HG02588 (cell line): ENCODE measurements around the gene PGBD1.
"Not testable (repeated sequence)": the region's sequence is repeated elsewhere in the genome, so short reads cannot be mapped to it uniquely, and the experiment has no call there.

ENCODE experiments used
- ATAC-seq: cut with Tn5 transposase; IDR thresholded peaks from one replicate; pipeline ENCODE4 v1.9.1; 2021; ENCODE audit warnings: mild to moderate bottlenecking, moderate library complexity; ENCODE audit not compliant: unreplicated experiment

Gene PGBD1

DNA sequence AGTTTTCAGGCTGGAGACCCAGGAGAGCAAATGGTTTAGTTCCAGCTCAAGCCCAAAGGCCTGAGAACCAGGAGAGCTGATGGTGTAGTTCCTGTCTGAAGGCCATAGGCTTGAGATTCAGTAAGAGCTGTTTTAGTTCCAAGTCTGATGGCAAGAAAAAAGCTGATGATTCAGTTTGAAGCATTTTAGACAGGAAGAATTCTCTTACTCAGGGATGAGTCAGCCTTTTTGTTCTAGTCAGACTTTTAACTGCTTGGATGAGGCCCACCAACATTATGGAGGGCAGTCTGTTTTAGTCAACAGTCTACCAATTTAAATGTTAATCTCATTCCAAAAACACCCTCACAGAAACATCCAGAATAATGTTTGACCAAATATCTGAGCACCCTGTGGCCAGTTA is 11.9 kb upstream of the PGBD1 start:
- no peak for ATAC-seq

DNA sequence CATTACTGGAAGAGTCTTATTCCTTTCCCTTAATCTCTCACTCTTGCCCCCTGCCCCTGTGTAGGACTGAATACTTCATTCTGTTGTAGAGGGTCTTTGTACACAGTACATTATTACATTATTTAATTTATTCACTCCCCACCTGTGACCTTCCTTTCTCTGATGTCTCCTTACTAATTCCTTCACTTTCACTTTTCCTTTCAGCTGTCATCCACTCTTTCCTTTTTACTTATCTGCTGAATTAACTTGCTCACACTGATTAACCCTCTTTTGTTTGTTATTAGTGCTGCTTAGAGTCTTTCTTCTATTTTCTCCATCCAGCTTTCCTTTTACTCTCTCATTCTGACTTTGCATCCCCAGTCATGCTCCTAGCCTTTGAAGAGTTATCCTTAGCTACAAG is 6.5 kb upstream of the PGBD1 start:
- ATAC-seq: no peak

DNA sequence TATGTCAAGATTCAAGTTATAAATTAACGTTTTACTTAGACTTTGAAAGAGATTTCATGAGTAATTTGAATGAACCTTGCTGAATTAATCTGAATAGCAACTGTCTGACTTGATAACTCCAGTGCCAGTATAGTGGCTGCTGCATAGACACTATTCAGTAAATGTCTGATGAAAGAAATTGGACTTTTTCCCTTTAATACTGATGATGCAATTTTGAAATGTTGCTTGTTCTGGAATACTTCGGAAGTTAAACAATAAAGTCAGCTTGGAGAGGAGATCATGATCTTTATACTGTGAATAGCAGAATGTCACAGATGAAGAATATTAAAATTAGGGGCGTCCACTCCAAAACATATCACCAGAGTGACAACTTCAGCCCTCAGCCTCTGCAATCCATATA is 3.6 kb upstream of the PGBD1 start:
- no peak for ATAC-seq

DNA sequence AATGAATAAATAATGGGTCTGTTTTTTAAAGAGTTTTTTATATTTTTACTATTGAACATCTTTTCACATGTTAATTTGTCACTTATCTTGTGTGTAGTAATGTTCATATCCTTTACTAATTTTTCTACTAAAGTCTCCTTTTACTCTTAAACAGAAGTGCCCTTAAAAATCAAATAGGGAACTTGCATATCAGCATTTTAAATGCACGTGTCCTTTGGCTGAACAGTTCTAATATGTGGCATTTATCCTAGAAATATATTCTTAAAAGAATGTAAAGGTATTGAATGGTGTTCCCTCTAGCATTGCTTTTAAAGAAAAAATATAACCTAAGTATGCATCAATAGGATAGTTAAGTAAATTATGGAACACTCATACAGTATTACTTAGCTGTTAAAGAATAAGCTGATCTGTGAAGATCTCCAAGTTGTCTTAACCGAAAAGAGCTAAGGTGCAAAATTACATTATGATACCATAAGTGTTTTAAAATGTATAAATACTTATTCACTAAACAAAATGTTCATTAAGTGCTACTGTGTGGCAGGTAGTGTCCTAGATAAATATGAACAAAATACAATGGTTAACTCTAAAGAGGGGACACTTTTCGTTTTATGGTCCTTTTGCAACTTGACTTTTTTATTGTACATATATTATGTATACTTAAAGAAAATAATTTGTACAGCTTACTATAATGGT is 631 bp upstream of the PGBD1 start:
- no peak for ATAC-seq

DNA sequence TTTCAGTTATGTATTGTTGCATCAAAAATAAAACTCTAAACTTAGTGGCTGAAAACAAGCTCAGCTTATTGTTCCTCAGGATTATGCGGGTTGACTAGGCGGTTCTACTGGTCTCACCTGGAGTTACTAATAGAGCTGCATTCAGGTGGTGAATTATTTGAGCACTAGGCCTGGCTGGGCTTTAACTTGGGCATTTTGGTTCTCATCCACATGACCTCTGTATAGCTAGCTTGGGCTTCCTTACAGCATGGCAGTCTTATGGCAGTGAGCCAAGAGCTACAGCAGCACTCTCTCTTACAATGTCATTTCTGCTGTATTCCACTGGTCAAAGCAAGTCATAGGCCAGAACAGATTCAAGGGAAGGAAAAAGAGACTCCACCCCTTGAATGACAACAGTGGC is 1.6 kb downstream of the PGBD1 start:
- ATAC-seq: no peak

DNA sequence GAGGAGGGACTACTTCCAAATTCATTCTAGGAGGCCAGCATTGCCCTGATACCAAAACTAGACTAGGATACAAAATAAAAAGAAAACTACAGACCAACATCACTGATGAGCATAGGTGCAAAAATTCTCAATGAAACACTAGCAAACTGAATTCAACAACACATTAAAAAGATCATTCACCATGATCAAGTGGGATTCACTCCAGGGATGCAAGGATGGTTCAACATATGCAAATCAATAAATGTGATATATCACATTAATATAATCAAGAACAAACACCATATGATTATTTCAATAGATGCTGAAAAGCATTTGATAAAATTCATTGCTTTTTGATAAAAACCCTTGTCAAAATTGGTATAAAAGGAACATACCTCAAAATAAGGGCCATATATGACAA is 10.2 kb downstream of the PGBD1 start:
- no peak for ATAC-seq

DNA sequence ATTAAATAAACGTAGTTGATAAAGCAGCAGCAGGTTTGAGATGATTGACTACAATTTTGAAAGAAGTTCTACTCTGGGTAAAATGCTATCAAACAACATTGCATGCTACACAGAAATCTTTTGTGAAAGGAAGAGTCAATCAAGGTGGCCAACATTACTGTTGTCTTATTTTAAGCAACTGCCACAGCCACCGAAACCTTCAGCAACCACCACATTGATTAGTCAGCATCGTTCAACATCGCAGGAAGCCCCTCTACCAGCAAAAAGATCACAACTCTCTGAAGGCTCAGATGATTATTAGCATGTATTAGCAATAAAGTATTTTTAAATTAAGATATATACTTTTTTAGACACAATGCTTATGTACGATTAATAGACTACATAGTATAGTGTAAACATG is 14.0 kb downstream of the PGBD1 start:
- no peak for ATAC-seq

DNA sequence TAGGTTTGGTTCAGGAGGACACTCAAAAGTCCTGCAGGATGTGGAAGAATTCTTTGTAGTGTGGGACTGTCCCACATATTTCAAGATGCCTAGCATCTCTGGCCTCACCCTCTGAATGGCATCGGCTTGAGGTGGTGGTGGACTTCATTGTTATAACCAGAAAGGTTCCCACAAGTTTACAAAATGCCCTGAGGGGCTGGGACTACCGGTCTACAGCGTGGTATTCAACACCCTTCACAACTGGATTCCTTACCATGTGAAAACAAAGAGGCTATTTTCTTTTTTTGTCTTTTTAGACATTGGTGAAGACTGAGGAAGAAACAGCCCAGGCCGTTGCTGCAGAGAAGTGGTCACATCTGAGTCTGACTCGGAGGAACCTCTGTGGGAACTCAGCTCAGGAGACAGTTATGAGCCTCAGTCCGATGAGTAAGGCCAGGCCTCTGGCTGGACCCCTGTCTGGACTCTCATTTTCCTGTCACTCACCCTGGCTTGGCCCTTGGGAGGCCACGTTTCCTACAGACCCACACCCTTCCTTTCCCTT is 15.2 kb downstream of the PGBD1 start:
- no peak for ATAC-seq

DNA sequence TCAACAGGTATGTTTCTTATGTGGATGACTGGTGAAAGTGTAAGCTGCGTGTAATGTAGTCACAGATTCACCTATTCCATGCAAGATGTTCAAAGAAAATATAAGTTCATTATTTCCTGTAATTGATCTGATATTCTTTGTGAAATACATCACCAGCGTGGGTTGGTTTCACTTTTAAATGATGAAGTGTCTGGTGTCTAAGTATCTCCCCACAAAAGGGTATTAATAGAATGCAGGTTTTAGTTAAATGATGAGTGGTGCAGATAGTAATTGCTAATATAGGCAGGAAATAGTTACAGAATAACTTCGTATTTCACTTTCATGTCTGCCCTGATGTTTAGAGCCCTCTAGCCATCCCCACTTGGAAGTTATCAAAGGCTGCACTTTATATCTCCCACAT is 22.2 kb downstream of the PGBD1 start:
- ATAC-seq: no peak

DNA sequence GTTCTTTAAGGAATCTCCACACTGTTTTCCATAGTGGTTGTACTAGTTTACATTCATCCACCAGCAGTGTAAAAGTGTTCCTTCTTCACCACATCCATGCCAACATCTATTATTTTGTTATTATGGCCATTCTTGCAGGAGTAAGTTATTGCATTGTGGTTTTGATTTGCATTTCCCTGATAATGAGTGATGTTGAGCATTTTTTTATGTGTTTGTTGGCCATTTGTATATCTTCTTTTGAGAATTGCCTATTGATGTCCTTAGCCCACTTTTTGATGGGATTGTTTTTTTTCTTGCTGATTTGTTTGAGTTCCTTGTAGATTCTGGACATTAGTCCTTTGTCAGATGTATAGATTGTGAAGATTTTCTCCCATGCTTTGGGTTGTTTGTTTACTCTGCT is 25.0 kb downstream of the PGBD1 start:
- not testable (repeated sequence) for ATAC-seq

DNA sequence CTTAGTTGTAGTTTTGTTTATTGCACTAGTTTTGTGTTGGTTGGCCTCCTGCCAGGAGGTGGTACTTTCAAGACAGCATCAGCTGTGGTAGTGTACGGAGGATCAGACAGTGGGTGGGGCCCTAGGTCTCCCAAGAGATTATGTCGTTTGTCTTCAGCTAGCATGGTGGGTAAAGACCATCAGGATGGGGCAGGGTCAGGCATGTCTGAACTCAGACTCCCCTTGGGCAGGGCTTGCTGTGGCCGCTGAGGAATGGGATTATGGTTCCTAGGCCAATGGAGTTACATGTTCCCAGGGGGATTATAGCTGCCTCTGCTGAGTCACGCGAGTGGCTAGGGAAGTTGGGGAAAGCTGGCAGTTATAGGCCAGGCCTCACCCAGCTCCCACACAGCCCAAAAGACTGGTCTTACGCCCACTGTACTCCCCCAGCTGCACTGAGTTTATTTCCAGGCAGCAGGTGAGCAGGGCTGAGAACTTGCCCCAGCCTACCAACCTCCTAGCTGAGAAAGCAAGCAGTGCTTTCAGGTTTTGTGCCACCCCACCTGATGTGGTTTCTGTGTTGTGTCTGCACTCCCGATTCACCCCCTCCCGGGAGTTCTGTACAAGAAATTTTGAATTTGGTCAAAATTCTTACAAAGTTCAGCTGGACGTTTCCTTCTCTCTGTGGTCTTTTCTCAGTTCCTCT is 29.9 kb downstream of the PGBD1 start:
- no peak for ATAC-seq

DNA sequence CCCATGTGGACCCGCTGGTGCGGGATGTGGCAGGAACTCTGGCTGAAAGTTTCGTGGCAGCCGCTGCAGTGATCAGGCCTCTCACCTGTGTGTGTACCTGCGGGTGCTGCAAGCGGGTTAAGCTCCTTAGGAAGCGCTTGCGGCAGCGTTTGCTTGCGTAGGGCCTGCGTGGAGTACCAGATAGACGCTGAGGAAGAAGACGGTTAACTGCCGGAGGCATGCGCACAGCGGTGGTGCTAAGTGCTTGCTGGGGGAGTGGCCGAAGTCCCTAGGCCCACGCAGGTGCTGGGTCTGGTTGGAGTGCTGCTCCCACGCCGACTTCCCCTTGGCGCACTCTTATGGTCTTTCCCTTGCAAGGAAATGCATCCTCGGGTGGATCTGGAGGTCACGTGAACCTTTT is 31.6 kb downstream of the PGBD1 start:
- no peak for ATAC-seq

DNA sequence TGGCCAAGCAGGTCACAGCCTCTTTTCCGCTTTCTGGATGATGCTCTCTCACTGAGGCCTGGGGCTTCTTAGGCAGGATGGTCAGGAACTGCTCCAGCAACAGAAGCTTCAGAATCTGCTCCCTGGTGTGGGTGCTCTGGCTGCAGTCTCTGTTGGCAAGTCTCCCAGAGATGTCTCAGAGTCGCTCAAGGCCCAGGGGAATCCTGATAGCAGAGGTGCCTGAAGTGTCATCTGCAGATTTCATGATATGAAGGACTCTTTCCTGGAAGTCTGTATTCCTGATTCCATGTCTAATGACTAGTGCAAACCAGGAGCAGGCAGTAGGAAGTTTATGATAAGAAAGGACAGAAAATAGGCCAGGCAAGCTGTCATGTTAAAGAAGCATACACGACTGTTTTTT is 34.3 kb downstream of the PGBD1 start:
- no peak for ATAC-seq

DNA sequence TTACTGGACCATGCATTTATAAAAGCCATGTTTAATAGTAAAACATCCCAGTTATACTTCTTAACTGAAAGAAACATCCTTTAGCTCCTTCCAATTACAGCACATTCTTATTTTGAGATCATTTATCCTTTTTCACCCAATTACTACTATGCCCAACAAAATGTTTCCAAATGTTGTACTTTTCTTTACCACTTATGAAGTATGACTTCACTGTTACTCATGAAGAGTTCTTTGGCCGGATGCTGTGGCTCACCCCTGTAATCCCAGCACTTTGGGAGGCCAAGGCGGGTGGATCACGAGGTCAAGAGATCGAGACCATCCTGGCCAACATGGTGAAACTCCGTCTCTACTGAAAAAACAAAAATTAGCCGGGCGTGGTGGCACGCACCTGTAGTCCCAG is 36.5 kb downstream of the PGBD1 start:
- ATAC-seq: not testable (repeated sequence)

DNA sequence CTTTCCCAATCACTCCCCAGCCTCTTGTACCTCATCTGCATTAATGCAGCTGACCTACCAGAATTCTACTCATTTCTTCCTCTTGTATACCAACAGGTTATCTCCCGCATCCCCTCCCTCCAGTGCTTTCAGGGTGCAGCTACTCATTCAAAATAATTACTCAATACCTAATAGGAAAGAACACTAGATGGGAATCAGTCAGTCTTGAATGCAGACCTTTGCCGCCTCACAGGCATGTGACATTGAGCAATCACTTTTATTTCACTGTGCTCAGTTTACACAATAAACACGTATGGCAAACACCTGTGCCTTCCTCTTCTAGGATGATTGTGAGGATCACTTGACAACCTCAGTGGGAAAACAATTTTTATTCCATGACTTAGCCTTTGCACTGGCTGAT is 41.3 kb downstream of the PGBD1 start:
- ATAC-seq: no peak

DNA sequence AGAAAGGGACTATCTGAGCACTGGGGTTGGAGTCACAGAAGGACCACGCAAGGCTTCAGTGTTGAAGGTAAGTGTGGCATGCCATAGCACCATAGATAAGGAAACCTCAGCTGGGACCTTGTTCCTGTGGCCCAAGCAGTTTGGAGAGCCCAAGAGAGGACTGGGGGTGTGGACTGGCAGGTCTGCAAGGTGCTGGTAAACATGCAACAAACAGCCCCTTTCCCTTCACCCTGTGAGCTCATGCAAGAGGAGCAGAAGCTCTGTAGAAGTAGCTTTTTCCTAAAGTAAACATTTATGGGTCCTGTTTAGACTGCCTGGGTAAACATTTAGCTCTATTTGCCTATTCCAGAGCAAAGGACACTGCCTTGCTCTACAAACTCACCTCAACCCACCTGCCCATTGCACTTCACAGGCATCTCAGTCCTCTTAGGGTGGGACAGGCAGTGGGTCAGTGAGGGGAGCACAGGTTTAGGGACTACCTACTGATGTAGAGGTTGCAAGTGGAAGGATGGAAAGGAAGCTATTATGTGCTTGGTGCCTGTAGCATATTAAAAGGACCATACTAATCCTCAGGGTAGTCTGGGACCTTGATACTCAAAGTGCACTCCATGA is 42.5 kb downstream of the PGBD1 start:
- ATAC-seq: no peak

DNA sequence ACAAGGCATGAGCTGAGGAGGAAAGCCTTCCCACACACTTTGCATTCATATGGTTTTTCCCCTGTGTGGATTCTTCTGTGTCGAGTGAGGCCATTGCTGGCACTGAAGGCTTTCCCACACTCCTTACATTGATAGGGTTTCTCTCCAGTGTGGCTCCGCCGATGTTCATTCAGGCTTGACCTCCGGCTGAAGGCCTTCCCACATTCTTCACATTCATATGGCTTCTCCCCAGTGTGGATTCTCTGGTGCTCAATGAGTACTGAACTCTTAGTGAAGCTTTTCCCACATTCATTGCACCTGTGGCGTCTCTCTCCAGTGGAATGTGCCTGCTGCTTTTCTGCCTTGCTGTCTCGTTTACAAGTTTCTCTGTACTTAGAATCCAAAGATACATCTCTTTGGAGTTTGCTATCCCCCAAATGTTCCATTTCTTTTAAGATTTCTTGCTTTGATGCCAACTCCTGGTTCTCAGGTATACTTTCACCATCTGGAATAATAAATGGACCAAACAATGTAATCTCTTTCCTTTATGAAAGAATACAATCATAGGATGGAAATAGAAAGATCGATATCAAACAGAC is 45.1 kb downstream of the PGBD1 start:
- ATAC-seq: no peak

DNA sequence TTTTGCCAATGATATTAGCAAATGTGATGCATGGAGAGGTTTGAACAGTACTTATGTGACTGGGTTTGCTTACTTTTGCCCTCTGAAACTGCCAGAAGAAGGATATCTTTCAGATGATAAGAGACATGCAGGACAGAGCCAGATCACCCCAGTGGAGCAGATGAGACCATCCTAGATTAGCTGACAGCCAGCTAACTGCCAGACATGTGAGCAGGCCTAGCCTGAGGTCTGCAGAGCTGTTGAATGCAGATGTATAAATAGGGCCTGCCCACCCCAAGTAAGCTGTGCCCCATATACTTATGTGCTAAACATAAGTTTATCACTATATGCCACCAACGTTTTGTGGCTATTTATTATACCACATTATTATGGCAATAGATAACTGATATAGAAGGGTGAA is 48.7 kb downstream of the PGBD1 start:
- no peak for ATAC-seq

DNA sequence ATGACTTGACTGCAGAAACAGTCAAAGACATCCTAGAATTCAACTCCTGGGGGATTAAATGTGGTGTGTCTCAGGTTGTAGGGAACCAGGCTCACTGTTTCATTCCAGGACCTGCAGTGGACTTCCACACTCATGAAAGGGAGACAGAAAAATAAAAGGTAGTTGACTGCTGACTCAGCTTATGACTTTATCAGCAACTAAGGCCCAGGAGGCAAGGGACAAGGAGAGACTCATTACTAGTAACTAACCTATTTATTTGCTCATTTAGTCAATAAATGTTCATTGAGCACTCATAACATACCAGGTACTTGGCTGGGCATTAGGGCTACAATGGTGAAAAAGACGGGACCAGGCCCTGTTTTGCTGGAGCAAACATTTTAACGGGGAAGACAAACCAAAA is 51.7 kb downstream of the PGBD1 start:
- ATAC-seq: no peak

DNA sequence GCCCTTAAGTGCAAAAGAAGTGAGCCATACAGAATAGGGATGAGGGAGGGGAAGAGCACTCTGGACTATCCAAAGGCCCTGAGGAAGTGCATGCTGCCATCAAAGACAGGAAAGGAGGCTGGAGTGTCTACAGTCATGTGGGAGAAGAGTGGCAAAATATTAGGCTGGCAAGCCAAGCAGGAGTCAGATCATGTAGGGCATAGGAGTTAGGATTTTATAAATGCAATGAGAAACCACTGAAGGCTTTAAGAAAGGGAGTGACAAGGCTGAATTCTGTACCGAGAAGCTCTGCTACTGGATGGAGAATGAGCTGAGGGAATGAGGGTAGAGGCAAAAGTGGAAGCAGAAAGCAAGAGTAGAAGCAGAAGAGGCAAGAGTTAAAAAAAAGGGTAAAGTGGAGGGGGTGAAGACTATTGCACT is 52.2 kb downstream of the PGBD1 start:
- ATAC-seq: no peak

DNA sequence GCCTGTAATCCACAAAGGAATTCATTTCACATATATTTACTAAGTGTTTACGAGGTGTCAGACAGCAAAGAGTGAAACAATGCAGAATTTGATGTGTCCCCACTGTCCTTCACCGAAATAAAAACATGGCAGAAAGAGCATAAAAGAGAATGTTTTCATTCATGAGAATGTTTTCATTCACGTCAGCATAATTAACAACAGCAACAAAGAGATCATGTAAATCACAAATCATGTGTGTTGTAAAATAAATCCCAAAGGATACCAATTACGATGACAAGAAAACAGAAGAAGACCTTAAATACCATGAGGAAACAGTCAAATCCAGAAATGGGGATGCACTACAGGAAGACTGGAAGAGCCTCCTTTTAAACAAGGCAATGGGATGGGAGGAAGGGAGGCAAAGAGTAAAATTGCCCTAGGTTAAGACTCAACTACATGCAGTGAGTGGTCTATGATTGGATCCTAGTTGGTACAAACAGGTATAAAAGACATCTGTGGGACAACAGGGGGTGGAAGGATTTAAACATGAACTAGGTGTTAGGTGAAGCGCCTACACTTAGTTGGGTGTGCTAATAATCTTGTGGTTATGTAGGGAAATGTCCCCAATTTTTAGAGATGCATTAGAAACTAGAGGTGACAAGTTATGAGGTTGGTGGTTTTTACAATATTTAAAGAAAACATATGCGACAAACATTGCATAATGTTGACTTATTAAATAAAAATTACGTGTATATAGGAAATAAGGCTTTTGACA is 53.1 kb downstream of the PGBD1 start:
- no peak for ATAC-seq
